ENCODE measurements around the gene COL1A1.

COL1A1 gene

DNA sequence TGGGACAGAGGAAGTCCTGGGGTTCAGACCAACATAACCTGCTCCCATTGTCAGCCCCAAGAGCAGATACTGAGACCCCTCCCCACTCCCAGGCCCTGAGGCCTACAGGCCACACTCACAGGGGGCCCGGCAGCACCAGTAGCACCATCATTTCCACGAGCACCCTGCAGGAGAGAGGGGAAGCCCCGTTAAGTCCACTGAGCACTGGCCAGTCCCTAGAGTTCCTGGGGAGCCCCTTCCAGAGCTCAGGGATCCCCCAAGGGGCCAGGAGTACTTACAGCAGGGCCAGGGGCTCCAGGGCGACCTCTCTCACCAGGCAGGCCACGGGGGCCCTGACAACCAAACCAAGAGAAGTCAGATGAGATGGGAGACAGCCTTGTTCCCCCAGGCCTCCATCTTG, 5.4 kb downstream of the COL1A1 start:
- H3K27me3 Mint-ChIP-seq, result peaks cover 41% of the 10 kb centered on the region
- H3K27ac Mint-ChIP-seq, result peak overlapping the region; percentile 20
- peaks cover 38% of the 10 kb centered on the region for H3K4me1 Mint-ChIP-seq
- H3K36me3 Mint-ChIP-seq, result no peaks in the 10 kb centered on the region
- no peaks in the 10 kb centered on the region for H3K9me3 Mint-ChIP-seq
- H3K4me3 Mint-ChIP-seq, result no peak overlapping the region
- ATAC-seq, result no peak

DNA sequence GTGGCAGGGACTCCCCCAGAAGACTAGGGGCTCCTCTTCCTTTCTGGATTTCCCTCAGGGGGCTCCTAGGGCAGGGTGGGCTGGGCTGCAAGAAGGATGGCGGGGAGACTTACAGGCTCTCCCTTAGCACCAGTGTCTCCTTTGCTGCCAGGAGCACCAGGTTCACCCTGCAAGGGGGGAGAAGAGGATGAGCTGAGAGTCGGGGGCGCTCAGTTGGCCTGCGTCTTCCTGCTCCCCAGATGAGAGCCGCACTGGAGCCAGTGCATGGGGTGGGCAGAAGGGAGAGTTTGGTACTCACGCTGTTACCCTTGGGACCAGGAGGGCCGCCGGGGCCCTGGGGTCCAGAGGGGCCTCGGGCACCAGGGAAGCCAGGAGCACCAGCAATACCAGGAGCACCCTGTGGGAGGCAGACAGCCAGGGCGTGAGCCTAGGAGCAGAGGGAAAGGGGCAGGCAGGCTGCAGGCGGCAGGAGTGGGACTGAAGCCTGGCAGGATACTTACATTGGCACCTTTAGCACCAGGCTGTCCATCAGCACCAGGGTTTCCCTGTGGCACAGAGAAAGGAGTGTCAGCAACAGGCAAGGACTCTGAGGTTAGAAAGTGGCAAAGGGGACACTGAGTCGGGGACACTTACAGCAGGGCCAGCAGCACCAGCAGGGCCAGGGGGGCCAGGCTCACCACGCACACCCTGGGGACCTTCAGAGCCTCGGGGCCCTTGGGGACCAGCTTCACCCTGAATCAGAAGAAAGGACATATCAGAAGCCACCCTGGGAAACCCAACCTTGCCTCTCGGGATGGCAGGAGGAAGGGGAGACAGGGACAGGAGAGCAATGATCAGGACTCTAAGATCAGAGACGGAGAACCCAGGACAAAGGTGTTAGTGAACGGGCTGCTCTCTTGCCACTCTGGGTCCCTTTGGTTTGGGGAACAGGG, 6.2 kb downstream of the COL1A1 start:
- no peaks in the 10 kb centered on the region for H3K36me3 Mint-ChIP-seq
- H3K27ac Mint-ChIP-seq, result peak overlapping the region; percentile 20
- H3K4me3 Mint-ChIP-seq, result no peak overlapping the region
- H3K4me1 Mint-ChIP-seq, result peaks cover 32% of the 10 kb centered on the region
- H3K27me3 Mint-ChIP-seq, result peaks cover 37% of the 10 kb centered on the region
- ATAC-seq, result no peak
- H3K9me3 Mint-ChIP-seq, result no peaks in the 10 kb centered on the region

GRCh38 chr17:50194140-50194933, 7.1 kb downstream of the COL1A1 start:
- Mint-ChIP-seq H3K4me1 (peaks cover 32% of the 10 kb centered on the region), H3K36me3 (no peaks in the 10 kb centered on the region), H3K4me3 (no peak overlapping the region), H3K27me3 (peaks cover 46% of the 10 kb centered on the region), H3K9me3 (no peaks in the 10 kb centered on the region), H3K27ac (no peak overlapping the region)
- ATAC-seq, result no peak

DNA sequence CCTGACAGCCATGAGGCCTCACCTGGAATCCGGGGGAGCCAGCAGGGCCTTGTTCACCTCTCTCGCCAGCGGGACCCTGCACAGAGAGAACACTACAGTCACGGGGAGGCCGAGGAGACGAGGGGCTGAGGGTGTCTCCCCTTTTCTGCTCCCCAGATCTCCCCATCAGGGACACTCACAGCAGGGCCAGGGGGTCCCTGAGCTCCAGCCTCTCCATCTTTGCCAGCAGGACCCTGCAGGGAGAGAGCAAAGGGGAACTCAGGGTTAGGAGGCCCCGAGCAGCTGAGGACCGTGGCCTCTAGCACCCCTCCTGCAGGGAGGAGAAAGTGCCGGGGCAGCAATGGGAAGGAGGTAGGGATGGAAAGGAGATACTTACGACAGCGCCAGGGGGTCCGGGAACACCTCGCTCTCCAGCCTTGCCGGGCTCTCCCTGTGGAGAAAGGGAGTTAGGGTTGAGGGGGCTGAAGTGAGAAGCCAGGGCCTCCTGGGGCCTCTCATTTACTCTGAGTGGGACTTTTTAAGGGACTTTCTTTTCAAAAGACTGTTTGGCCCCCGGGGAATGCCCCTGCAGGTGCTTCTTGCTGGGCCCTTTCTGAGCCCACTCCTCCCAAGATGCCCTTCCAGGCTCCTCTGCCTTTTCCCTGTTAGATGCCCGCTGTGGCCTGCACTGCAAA, 8.7 kb downstream of the COL1A1 start:
- Mint-ChIP-seq H3K27ac (peak overlapping the region; percentile 8), H3K9me3 (no peaks in the 10 kb centered on the region), H3K27me3 (peaks cover 47% of the 10 kb centered on the region), H3K4me1 (peaks cover 32% of the 10 kb centered on the region), H3K36me3 (no peaks in the 10 kb centered on the region), H3K4me3 (no peak overlapping the region)
- ATAC-seq, result peak; percentile 22

DNA sequence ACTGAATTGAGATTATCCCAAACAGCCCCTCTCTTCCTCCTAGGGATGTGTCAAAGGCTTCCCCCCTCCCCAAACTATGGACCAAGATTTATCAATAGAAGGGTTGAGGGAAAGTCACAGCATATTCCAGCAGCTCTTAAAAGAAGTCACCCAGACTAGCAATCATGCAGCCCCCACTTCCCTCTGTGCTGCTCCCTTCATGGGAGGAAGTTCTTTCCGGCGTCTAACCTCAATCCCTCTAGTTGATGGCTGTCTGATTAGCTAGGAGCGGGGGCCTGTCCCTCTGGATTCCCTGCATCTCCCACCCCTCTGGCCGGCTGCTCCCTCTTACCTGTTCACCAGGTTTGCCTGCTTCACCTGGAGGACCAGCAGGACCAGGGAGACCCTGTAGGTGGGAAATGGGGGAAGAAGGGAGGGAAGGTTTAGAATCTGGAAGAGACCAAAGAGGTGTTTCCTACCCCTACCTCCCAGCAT, 9.2 kb downstream of the COL1A1 start:
- Mint-ChIP-seq H3K27ac (peak overlapping the region; percentile 8), H3K4me1 (peaks cover 32% of the 10 kb centered on the region), H3K9me3 (no peaks in the 10 kb centered on the region), H3K36me3 (no peaks in the 10 kb centered on the region), H3K27me3 (peaks cover 41% of the 10 kb centered on the region), H3K4me3 (no peak overlapping the region)
- no peak for ATAC-seq

DNA sequence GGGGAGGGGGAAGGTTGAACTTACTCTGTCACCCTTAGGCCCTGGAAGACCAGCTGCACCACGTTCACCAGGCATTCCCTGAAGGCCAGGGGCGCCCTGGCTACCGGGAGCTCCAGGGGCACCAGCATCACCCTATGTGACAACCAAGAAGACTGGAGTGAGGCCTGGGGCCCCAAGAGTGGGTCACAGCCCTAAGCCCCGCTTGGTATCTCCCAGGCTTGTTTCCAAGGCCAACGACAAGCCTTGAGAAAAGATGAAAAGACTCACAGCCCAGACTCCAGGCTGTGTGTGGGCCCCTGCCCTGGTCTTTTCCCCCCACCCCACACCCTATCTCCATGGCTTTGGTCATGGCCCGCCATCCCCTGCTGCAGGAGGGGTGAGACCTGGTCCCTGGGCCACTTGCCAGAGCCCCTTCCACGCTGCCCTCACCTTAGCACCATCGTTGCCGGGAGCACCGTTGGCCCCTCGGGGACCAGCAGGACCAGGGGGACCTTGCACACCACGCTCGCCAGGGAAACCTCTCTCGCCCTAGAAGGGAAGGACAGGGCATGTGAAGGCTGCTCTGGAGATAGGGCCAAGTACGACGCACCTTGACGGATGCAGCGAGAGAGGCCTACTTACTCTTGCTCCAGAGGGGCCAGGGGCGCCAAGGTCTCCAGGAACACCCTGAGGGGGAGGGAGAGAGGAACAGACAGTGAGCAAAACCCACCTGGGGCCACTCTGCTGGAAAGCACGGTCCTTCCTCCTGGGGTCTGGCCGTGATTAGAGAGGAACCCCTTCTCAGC, 9.9 kb downstream of the COL1A1 start:
- Mint-ChIP-seq H3K4me3 (no peak overlapping the region), H3K27me3 (peaks cover 41% of the 10 kb centered on the region), H3K27ac (no peak overlapping the region), H3K4me1 (peaks cover 32% of the 10 kb centered on the region), H3K36me3 (no peaks in the 10 kb centered on the region), H3K9me3 (no peaks in the 10 kb centered on the region)
- ATAC-seq, result no peak

DNA sequence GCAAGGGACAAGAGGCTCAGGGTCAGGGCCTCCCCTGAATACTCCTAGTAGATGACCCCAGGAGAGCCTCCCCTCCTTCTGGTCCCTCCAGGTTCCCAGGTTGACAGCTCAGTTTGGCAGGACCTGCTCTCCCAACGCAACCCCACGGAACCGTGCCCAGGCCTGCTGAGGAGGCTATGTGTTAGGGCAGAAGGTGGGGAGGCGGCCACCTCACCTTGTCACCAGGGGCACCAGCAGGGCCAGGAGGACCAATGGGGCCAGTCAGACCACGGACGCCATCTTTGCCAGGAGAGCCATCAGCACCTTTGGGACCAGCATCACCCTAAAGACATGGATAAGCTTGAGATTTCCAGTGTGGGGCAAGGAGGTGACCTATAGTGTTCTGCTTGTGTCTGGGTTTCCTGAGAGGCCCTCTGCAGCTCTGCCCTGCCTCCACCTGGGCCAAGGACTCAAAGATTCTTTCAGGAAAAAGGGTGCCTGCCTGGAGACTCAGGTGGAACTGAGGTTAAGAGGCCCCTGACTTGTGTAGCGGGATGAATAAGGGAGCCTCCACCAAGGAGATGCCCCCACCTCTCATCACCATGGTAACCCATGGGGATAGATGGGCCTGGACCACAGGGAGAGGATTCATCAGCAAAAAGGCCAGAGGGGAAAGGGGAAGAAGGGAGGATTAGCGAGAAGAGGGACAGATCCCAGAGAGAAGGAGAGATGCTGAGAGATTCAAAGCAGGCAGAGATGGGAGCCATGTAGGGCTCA, 10.7 kb downstream of the COL1A1 start:
- Mint-ChIP-seq H3K4me1 (peaks cover 34% of the 10 kb centered on the region), H3K9me3 (no peaks in the 10 kb centered on the region), H3K27me3 (peaks cover 39% of the 10 kb centered on the region), H3K36me3 (no peaks in the 10 kb centered on the region), H3K27ac (no peak overlapping the region), H3K4me3 (no peak overlapping the region)
- no peak for ATAC-seq

- H3K27me3 Mint-ChIP-seq, result peaks cover 34% of the 10 kb centered on the region
- peaks cover 34% of the 10 kb centered on the region for H3K4me1 Mint-ChIP-seq
- no peaks in the 10 kb centered on the region for H3K36me3 Mint-ChIP-seq
These were observed 11.2 kb downstream of the COL1A1 start for GRCh38 chr17:50190293-50190602.

GRCh38 chr17:50189550-50190292, 11.7 kb downstream of the COL1A1 start:
- H3K4me3 Mint-ChIP-seq, result no peak overlapping the region
- H3K4me1 Mint-ChIP-seq, result peaks cover 38% of the 10 kb centered on the region
- no peaks in the 10 kb centered on the region for H3K36me3 Mint-ChIP-seq
- ATAC-seq, result no peak
- H3K27ac Mint-ChIP-seq, result no peak overlapping the region
- no peaks in the 10 kb centered on the region for H3K9me3 Mint-ChIP-seq
- peaks cover 33% of the 10 kb centered on the region for H3K27me3 Mint-ChIP-seq

More at GRCh38 chr17:50190293-50190602, 11.2 kb downstream of the COL1A1 start:
- Mint-ChIP-seq H3K4me3 (no peak overlapping the region), H3K9me3 (no peaks in the 10 kb centered on the region), H3K27ac (no peak overlapping the region)
- no peak for ATAC-seq

- peaks cover 30% of the 10 kb centered on the region for H3K27me3 Mint-ChIP-seq
- H3K4me1 Mint-ChIP-seq, result peaks cover 42% of the 10 kb centered on the region
- no peaks in the 10 kb centered on the region for H3K9me3 Mint-ChIP-seq
- no peaks in the 10 kb centered on the region for H3K36me3 Mint-ChIP-seq
- H3K27ac Mint-ChIP-seq, result no peak overlapping the region
- no peak overlapping the region for H3K4me3 Mint-ChIP-seq
- ATAC-seq, result no peak
These were observed 12.4 kb downstream of the COL1A1 start for GRCh38 chr17:50188921-50189549.

DNA sequence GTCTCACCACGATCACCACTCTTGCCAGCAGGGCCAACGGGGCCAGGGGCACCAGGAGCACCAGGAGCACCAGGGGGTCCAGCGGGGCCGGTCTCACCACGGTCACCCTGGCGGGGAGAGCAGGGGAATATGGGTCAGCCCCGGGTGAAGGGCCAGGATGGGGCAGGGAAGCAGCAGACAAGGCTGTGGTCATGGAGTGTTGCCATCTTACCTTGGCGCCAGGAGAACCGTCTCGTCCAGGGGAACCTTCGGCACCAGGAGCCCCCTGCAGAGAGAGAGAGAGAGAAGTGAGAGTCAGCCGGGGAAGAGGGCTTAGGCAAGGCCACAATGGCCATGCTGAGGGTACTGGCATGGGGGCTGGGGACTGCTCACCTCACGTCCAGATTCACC, 12.9 kb downstream of the COL1A1 start:
- H3K4me1 Mint-ChIP-seq, result peaks cover 42% of the 10 kb centered on the region
- no peak overlapping the region for H3K27ac Mint-ChIP-seq
- no peaks in the 10 kb centered on the region for H3K36me3 Mint-ChIP-seq
- peaks cover 25% of the 10 kb centered on the region for H3K27me3 Mint-ChIP-seq
- no peaks in the 10 kb centered on the region for H3K9me3 Mint-ChIP-seq
- H3K4me3 Mint-ChIP-seq, result no peak overlapping the region
- no peak for ATAC-seq

GRCh38 chr17:50187751-50188530, 13.5 kb downstream of the COL1A1 start:
- no peak for ATAC-seq
- Mint-ChIP-seq H3K36me3 (no peaks in the 10 kb centered on the region), H3K27me3 (peaks cover 23% of the 10 kb centered on the region)

GRCh38 chr17:50187394-50187725, 14.1 kb downstream of the COL1A1 start:
- Mint-ChIP-seq H3K4me3 (no peak overlapping the region), H3K36me3 (no peaks in the 10 kb centered on the region), H3K27ac (no peak overlapping the region), H3K4me1 (peaks cover 39% of the 10 kb centered on the region), H3K27me3 (peaks cover 23% of the 10 kb centered on the region), H3K9me3 (no peaks in the 10 kb centered on the region)
- no peak for ATAC-seq

More at GRCh38 chr17:50187751-50188530, 13.5 kb downstream of the COL1A1 start:
- no peaks in the 10 kb centered on the region for H3K9me3 Mint-ChIP-seq
- H3K27ac Mint-ChIP-seq, result no peak overlapping the region
- H3K4me3 Mint-ChIP-seq, result no peak overlapping the region
- peaks cover 42% of the 10 kb centered on the region for H3K4me1 Mint-ChIP-seq

All from stimulated activated memory B cell treated with anti-CD40 and anti-IgM and Interleukin-4, amounts not matched to agents 10 μg/mL and 1 μg/mL and 100 μg/mL, for 72 hours (primary cell).